Osteocyte (in vitro differentiated cells): ENCODE results near the gene CDK6. TPM values are rescaled to one million over a fixed set of nuclear protein-coding genes. Genes with fewer than 3 reads are reported as not detected.

Experiments
- DNase-seq: peaks from one replicate; pipeline ENCODE4 v3.0.0; 2021; ENCODE audit warnings: mixed read lengths; ENCODE audit not compliant: unreplicated experiment; ENCODE audit errors: extremely low spot score
- H3K27ac Mint-ChIP-seq: one replicate; pipeline ENCODE4 v1.8.0; 2021; ENCODE audit warnings: mild to moderate bottlenecking, mixed read lengths; ENCODE audit not compliant: unreplicated experiment
- H3K27me3 Mint-ChIP-seq: one replicate; pipeline ENCODE4 v1.8.0; 2021; ENCODE audit warnings: mixed read lengths; ENCODE audit not compliant: unreplicated experiment
- H3K36me3 Mint-ChIP-seq: one replicate; pipeline ENCODE4 v1.8.0; 2021; ENCODE audit warnings: mixed read lengths; ENCODE audit not compliant: unreplicated experiment
- H3K4me1 Mint-ChIP-seq: one replicate; pipeline ENCODE4 v1.8.0; 2021; ENCODE audit warnings: mixed read lengths; ENCODE audit not compliant: unreplicated experiment
- H3K4me3 Mint-ChIP-seq: one replicate; pipeline ENCODE4 v1.8.0; 2021; ENCODE audit warnings: mild to moderate bottlenecking, moderate library complexity, mixed read lengths; ENCODE audit not compliant: unreplicated experiment
- H3K9me3 Mint-ChIP-seq: one replicate; pipeline ENCODE4 v1.8.0; 2021; ENCODE audit warnings: mixed read lengths; ENCODE audit not compliant: unreplicated experiment
- total RNA-seq: library from RNA; stranded (reverse); gene quantifications from 2 replicates; pipeline ENCODE4 v1.2.1, GENCODE V29; 2021
- TF ChIP-seq, protein P1 (sequence below): fragments of 200-600 bp; sonication (generic); IDR thresholded peaks from 2 replicates; pipeline ENCODE4 v1.5.0; 2021; ENCODE audit warnings: antibody characterized with exemption, mild to moderate bottlenecking, moderate library complexity

Gene CDK6
- total RNA-seq, 1 donor from 2014 or later, result 53.6 TPM

DNA sequence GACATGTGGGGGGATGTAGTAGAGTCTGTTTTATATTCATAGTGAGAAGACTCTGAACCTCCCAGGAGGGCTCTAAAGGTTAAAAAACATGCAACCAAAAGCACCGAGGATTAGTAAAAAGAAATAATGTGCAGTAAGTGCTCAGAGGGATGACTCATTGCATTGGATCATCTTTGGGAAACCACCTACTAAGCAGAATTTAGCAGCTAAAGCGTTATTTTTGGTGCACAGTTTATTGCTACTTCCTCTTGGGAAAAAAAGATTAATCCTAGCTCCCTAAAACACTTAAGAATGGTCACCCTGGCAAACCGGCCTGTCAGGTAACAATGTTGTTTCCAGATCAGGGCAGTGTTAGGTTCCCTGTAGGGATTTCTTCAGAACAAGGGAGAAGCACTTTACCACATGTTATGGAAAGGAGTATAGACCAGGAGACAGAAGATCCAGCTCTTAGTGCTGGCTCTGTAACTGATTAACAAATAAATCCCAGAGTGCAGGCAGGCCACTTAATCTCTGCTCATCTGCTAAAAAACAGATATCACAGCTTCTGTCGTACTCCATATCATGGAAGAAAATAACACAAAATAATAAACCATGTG, 201.4 kb downstream of the CDK6 start:
- TF ChIP-seq, protein P1, sequence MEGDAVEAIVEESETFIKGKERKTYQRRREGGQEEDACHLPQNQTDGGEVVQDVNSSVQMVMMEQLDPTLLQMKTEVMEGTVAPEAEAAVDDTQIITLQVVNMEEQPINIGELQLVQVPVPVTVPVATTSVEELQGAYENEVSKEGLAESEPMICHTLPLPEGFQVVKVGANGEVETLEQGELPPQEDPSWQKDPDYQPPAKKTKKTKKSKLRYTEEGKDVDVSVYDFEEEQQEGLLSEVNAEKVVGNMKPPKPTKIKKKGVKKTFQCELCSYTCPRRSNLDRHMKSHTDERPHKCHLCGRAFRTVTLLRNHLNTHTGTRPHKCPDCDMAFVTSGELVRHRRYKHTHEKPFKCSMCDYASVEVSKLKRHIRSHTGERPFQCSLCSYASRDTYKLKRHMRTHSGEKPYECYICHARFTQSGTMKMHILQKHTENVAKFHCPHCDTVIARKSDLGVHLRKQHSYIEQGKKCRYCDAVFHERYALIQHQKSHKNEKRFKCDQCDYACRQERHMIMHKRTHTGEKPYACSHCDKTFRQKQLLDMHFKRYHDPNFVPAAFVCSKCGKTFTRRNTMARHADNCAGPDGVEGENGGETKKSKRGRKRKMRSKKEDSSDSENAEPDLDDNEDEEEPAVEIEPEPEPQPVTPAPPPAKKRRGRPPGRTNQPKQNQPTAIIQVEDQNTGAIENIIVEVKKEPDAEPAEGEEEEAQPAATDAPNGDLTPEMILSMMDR, result no peak
- Mint-ChIP-seq H3K27ac (peak overlapping the region; percentile 83), H3K36me3 (peaks cover 10% of the 10 kb centered on the region), H3K9me3 (no peaks in the 10 kb centered on the region), H3K27me3 (no peaks in the 10 kb centered on the region), H3K4me1 (peaks cover 46% of the 10 kb centered on the region), H3K4me3 (peak overlapping the region; percentile 18)
- DNase-seq, result no peak

DNA sequence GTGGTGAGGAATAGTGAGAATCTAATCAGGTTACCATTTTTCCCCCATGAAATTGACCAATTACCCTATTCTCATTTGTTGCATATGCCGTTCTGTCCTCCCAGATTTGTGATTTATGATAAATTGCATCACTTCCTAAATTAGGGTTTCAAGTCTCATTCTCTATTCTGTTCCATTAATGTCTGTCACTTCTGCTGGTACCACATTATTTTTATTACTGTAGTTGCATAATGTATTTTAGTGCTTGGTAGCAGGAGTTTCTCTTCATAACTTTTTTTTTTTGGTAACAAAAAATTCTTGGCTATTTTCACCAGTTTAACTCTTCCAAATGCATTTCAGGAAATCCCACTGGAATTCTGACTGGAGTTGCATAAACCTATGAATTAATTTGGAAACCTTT, 202.2 kb downstream of the CDK6 start:
- TF ChIP-seq, protein P1, result no peak
- Mint-ChIP-seq H3K9me3 (no peaks in the 10 kb centered on the region), H3K36me3 (peaks cover 2% of the 10 kb centered on the region), H3K4me1 (peaks cover 46% of the 10 kb centered on the region), H3K27ac (peak overlapping the region; percentile 83), H3K27me3 (no peaks in the 10 kb centered on the region), H3K4me3 (peak overlapping the region; percentile 45)
- DNase-seq, result no peak

DNA sequence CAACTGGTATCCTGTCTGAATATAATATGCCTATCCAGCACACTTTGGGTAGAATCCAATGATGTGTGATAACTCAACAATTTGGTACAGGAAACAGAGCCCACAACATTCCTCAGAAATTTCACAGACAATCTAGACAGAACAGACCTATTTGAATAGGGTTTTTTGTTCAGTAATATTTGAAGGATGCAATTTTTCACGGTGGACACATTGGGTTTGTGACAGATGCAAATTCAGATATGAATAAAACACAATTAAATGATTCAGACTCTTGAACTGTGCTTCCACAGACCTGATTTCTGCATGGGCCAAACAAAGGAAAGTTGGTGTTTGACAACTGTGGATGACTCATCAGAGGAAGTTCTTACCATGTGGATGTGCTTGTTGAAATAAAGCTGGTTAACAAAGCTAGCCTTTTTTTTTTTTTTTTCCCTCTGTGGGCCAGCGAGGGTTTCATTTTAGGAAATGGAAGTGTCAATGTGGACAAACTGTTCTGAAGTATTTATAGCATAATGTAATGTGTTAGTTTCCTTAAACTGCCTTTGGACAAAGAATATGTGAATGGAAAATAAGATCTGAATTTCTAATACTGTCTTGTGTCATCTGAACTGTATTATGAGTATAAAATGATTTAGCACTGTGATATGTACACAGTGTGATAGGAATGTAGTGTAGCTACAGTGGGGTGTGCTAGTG, 203.0 kb downstream of the CDK6 start:
- Mint-ChIP-seq H3K27me3 (no peaks in the 10 kb centered on the region), H3K4me3 (peak overlapping the region; percentile 50), H3K9me3 (no peaks in the 10 kb centered on the region), H3K27ac (peak overlapping the region; percentile 79), H3K36me3 (peaks cover 6% of the 10 kb centered on the region), H3K4me1 (peaks cover 46% of the 10 kb centered on the region)
- TF ChIP-seq, protein P1, result no peak
- DNase-seq, result no peak

DNA sequence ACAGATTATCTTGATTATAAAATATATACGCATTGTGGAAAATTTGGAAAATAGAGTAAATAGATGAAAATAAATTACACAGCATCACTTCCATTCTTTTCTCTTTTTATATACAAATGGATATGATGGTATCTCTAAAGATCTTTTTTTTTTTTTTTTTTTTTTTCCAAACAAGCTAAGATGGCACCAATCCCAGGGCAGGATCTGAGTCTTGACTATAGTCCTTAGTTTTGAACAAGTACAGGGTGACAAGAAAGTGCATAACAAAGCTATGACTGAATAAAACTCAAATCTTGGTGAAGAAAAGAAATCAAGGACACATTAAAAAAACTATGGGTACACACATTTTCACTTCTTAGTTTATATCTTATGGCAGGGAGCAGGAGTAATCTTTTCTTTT, 203.6 kb downstream of the CDK6 start:
- peak overlapping the region; percentile 50 for H3K4me3 Mint-ChIP-seq

More for the DNA sequence above, 203.6 kb downstream of the CDK6 start:
- peaks cover 46% of the 10 kb centered on the region for H3K4me1 Mint-ChIP-seq
- H3K36me3 Mint-ChIP-seq, result peaks cover 10% of the 10 kb centered on the region
- no peak for DNase-seq
- H3K27ac Mint-ChIP-seq, result peak overlapping the region; percentile 79
- TF ChIP-seq, protein P1, result no peak
- no peaks in the 10 kb centered on the region for H3K27me3 Mint-ChIP-seq
- no peaks in the 10 kb centered on the region for H3K9me3 Mint-ChIP-seq
